Measurements from ENCODE around the gene CHST6. TPM values are rescaled to one million over a fixed set of nuclear protein-coding genes. Genes with fewer than 3 reads are reported as not detected.

Gene CHST6
- total and polyA plus RNA-seq, 9 of the 15 experiments (the other 6 are each of a cell fraction or from before 2014, with no cell fraction given), result 0.01 to 0.05 (median 0.02) TPM; not detected in 6

DNA sequence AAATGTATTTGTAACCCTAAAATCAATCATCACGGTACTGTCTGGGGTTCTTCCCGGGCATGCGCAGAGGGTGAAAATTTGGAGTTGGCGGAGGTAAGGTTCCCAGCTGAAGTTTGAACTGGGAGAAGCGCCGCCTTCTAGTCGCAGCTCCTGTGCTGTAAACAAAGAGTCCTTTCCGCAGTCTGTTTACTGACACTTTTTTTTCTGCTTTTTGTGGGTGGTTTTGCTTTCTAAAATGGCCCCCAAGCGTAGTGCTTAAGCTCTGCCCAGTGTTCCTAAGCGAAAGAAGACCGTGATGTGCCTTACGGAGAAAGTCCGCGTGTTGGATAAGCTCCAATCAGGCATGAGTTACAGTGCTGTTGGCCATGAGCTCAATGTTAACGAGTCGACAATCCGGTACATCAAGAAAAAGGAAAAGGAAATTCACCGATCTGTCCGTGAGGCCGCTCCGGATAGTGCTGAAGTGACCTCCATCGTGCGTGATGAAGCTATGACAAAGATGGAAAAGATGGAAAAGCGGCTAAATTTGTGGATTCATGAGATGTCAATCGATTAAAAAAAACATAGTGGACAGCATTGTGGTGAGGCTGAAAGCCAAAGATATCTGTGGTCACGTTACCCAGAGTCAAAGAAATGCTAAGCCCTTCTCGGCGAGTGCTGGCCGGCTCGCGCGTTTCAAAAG, 61.4 kb downstream of the CHST6 start (continued):
- TF ChIP-seq PRDM10 (IDR thresholded peaks at IDR 0.05; ENCODE audit: partially characterized antibody), result no peak
- no peak for TF ChIP-seq ZNF77 (CRISPR knock-in tag; IDR thresholded peaks at IDR 0.05)
- TF ChIP-seq RCOR1 (IDR thresholded peaks at IDR 0.05; ENCODE audit: borderline replicate concordance in 1 of 2, low read depth in 2 of 2, low read length in 2 of 2), result no peak
- TF ChIP-seq ZNF445 (CRISPR knock-in tag; IDR thresholded peaks at IDR 0.05; ENCODE audit: low read depth), result no peak
- no peak for TF ChIP-seq MED1 (CRISPR knock-in tag; IDR thresholded peaks at IDR 0.05; ENCODE audit: borderline replicate concordance)
- no peak for TF ChIP-seq DDX20 (tag; IDR thresholded peaks at IDR 0.05; ENCODE audit: low read depth)
- no peak for TF ChIP-seq CREBBP (IDR thresholded peaks at IDR 0.05; ENCODE audit: low read depth, low read length)
- no peak for TF ChIP-seq ZNF75A (CRISPR knock-in tag; IDR thresholded peaks at IDR 0.05)
- 0 out of 2 replicates have a peak, but pooled peaks have one; percentile 5 for TF ChIP-seq JUND (IDR thresholded peaks at IDR 0.05; ENCODE audit: borderline replicate concordance, low read depth, low read length)
- no peak for TF ChIP-seq JUND (tag; IDR thresholded peaks at IDR 0.05; ENCODE audit: borderline replicate concordance, low read depth, low read length)
- peak; percentile 57; the same call in 1 of the 2 replicates for TF ChIP-seq ZBTB1 (CRISPR knock-in tag; IDR thresholded peaks at IDR 0.05; ENCODE audit: borderline replicate concordance, low read depth)
- no peak for TF ChIP-seq MAFK (IDR thresholded peaks at IDR 0.05; ENCODE audit: low read length)
- no peak for TF ChIP-seq RFX5 (IDR thresholded peaks at IDR 0.05; ENCODE audit: low read depth, low read length)
- 0 out of 2 replicates have a peak, but pooled peaks have one; percentile 51 for TF ChIP-seq NCOA1 (IDR thresholded peaks at IDR 0.05; ENCODE audit: low read depth)
- TF ChIP-seq ZBTB7A (IDR thresholded peaks at IDR 0.05; ENCODE audit: borderline replicate concordance, control insufficient read depth, low read depth, low read length), result no peak
- TF ChIP-seq, protein P1, sequence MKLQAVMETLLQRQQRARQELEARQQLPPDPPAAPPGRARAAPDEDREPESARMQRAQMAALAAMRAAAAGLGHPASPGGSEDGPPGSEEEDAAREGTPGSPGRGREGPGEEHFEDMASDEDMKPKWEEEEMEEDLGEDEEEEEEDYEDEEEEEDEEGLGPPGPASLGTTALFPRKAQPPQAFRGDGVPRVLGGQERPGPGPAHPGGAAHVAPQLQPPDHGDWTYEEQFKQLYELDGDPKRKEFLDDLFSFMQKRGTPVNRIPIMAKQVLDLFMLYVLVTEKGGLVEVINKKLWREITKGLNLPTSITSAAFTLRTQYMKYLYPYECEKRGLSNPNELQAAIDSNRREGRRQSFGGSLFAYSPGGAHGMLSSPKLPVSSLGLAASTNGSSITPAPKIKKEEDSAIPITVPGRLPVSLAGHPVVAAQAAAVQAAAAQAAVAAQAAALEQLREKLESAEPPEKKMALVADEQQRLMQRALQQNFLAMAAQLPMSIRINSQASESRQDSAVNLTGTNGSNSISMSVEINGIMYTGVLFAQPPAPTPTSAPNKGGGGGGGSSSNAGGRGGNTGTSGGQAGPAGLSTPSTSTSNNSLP (IDR thresholded peaks at IDR 0.05; ENCODE audit: borderline replicate concordance, low read depth, low read length), result no peak
- TF ChIP-seq, protein P2, sequence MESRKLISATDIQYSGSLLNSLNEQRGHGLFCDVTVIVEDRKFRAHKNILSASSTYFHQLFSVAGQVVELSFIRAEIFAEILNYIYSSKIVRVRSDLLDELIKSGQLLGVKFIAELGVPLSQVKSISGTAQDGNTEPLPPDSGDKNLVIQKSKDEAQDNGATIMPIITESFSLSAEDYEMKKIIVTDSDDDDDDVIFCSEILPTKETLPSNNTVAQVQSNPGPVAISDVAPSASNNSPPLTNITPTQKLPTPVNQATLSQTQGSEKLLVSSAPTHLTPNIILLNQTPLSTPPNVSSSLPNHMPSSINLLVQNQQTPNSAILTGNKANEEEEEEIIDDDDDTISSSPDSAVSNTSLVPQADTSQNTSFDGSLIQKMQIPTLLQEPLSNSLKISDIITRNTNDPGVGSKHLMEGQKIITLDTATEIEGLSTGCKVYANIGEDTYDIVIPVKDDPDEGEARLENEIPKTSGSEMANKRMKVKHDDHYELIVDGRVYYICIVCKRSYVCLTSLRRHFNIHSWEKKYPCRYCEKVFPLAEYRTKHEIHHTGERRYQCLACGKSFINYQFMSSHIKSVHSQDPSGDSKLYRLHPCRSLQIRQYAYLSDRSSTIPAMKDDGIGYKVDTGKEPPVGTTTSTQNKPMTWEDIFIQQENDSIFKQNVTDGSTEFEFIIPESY (CRISPR knock-in tag; IDR thresholded peaks at IDR 0.05), result peak; percentile 51; the same call in 1 of the 2 replicates
- no peak for TF ChIP-seq KLF1 (tag; IDR thresholded peaks at IDR 0.05)
- TF ChIP-seq, protein P3, sequence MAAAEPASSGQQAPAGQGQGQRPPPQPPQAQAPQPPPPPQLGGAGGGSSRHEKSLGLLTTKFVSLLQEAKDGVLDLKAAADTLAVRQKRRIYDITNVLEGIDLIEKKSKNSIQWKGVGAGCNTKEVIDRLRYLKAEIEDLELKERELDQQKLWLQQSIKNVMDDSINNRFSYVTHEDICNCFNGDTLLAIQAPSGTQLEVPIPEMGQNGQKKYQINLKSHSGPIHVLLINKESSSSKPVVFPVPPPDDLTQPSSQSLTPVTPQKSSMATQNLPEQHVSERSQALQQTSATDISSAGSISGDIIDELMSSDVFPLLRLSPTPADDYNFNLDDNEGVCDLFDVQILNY (CRISPR knock-in tag; IDR thresholded peaks at IDR 0.05), result 0 out of 2 replicates have a peak, but pooled peaks have one; percentile 63

Measured in K562 (cell line).